AG04450 (cell line): ENCODE results near the gene SFXN5. TPM values are rescaled to one million over a fixed set of nuclear protein-coding genes. Genes with fewer than 3 reads are reported as not detected.
A peak's percentile ranks its signal among the peaks of the same experiment; 100 is the strongest.

Experiments used
- CTCF ChIA-PET: fragments of 300-600, 350-600 bp; formaldehyde crosslinking; extraction: SDS; loops from one replicate; lab custom pipeline; 2022; ENCODE audit warnings: antibody characterized with exemption, inconsistent platforms; lab: Charles Lee
- POLR2A ChIA-PET: fragments of 350-600 bp; formaldehyde crosslinking; extraction: SDS; loops from one replicate; lab custom pipeline; 2021; ENCODE audit warnings: antibody characterized with exemption, inconsistent platforms; lab: Yijun Ruan, JAX
- DNase-seq: peaks from one replicate; pipeline ENCODE4 v3.0.0-alpha.2; 2011; ENCODE audit warnings: low read depth, low spot score
- H3K27ac ChIP-seq: one replicate; pipeline ENCODE4 v1.5.1; 2012; ENCODE audit warnings: low read depth, low read length, control low read depth
- H3K27me3 ChIP-seq: one replicate; pipeline ENCODE4 v1.6.0; 2012; ENCODE audit warnings: low read length; ENCODE audit not compliant: control insufficient read depth, insufficient read depth
- H3K4me3 ChIP-seq: 2 replicates; pipeline ENCODE4 v1.5.1; 2011; ENCODE audit warnings: mild to moderate bottlenecking, low read depth, low read length, control low read depth
- H3K9me3 ChIP-seq: 2 replicates; pipeline ENCODE4 v1.5.1; 2012; ENCODE audit warnings: low read length; ENCODE audit not compliant: control insufficient read depth, insufficient read depth
- CTCF ChIP-seq: IDR thresholded peaks from 2 replicates; pipeline ENCODE4 v1.5.1; 2011; ENCODE audit warnings: low read depth, low read length, control low read depth, inconsistent platforms
- polyA plus RNA-seq: library from polyadenylated mRNA; depleted of rRNA; stranded (reverse); fragments of >200 nt; gene quantifications from 2 replicates; pipeline ENCODE4 v1.2.3, GENCODE V29; 2011

The SFXN5 gene
- polyA plus RNA-seq, 1 experiment = 11.8 TPM

GRCh38 chr2:73111073-73112025 lies 39.8 kb upstream of the SFXN5 start:
- H3K27me3 ChIP-seq = no peaks in the 10 kb centered on the region
- H3K4me3 ChIP-seq = peak overlapping the region; percentile 84
- TF ChIP-seq CTCF = no peak
- ChIA-PET CTCF (interaction anchor here (0.6 to 2.5 kb wide), 6 partner anchors 26 to 119 kb away, joined by 3 to 14 read pairs (median 5); no protein-coding TSS in a partner anchor), POLR2A (interaction anchor here (0.5 to 1.4 kb wide), 3 partner anchors 19 to 51 kb away, joined by 3 to 5 read pairs (median 4); no protein-coding TSS in a partner anchor)
- peaks cover 3% of the 10 kb centered on the region for H3K9me3 ChIP-seq
- H3K27ac ChIP-seq = peak overlapping the region; percentile 86
- no peak for DNase-seq

GRCh38 chr2:73110168-73111072 lies 38.9 kb upstream of the SFXN5 start:
- DNase-seq = no peak
- peak overlapping the region; percentile 86 for H3K27ac ChIP-seq
- H3K9me3 ChIP-seq = peaks cover 3% of the 10 kb centered on the region
- no peak for TF ChIP-seq CTCF
- H3K4me3 ChIP-seq = peak overlapping the region; percentile 84
- ChIA-PET CTCF (interaction anchor here (0.6 to 2.5 kb wide), 6 partner anchors 25 to 67 kb away, joined by 3 to 14 read pairs (median 6); no protein-coding TSS in a partner anchor), POLR2A (interaction anchor here (0.5 to 1.4 kb wide), 2 partner anchors 21 to 50 kb away, joined by 3 to 5 read pairs; no protein-coding TSS in a partner anchor)
- no peaks in the 10 kb centered on the region for H3K27me3 ChIP-seq

- Histone ChIP-seq H3K27me3 (no peaks in the 10 kb centered on the region), H3K9me3 (peaks cover 3% of the 10 kb centered on the region), H3K27ac (no peak overlapping the region), H3K4me3 (no peak overlapping the region)
- TF ChIP-seq CTCF = no peak
- ChIA-PET CTCF (interaction anchor here (0.6 to 1.6 kb wide), 5 partner anchors 24 to 103 kb away, joined by 3 to 10 read pairs (median 5); no protein-coding TSS in a partner anchor), POLR2A (no interaction called here)
- DNase-seq = no peak
These were observed 38.1 kb upstream of the SFXN5 start for GRCh38 chr2:73109431-73110167.

DNA sequence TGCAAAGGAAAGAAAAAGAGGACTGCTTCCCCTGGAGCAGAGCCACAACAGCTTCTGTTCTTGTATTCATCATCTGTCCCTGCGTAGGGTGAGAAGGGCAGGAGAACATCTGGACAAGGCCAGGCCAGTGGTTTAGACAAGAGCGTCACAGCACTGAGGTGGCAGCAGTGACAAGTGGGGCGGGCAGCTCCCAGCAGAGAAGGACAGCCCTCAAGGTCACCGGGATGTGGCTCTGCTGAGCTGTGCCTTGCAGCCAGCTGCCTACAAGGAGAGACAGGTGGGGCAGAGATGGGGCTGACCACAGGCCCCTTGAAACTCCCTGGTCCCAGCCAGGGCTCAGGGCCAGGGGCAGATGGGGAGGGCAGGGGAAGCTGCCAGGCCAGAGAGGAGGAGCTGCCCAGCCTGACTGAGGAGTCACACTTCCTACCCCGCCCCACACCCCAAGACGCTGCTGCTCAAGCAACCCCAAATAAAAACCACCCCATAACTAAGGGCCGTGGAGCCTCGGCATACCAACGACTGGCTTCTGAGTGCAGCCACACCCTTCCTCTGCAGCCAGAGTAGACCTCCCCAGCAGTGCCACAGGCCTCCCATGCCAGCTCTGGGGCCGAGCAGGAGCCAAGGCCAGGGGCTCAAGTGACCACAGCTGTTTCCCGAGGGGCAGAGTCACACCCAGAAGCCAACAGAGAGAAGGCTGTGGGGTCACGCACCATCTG lies 35.9 kb upstream of the SFXN5 start:
- CTCF ChIA-PET = interaction anchor here (0.7 to 0.8 kb wide), 2 partner anchors 22 to 54 kb away, joined by 3 read pairs; no protein-coding TSS in a partner anchor
- no peaks in the 10 kb centered on the region for H3K9me3 ChIP-seq
- POLR2A ChIA-PET = interaction anchor here (1.8 kb wide), 1 partner anchor 18 kb away, joined by 6 read pairs; no protein-coding TSS in a partner anchor
- H3K4me3 ChIP-seq = no peak overlapping the region
- TF ChIP-seq CTCF = no peak
- H3K27me3 ChIP-seq = no peaks in the 10 kb centered on the region
- no peak overlapping the region for H3K27ac ChIP-seq
- DNase-seq = no peak
